HCT116 (cell line): ENCODE measurements around the gene CUX1. TPM values are rescaled to one million over a fixed set of nuclear protein-coding genes. Genes with fewer than 3 reads are reported as not detected.

Experiments used
- ATAC-seq: fragments of 200-7000 bp; cut with Tn5 transposase; 2 replicates; pipeline ENCODE4 v1.9.1; 2020; ENCODE audit warnings: mild to moderate bottlenecking, moderate library complexity
- BruUV-seq: library from RNA; stranded (reverse); fragments of 400-500 nt; replicated peaks from 2 replicates; lab custom pipeline; 2021; lab: Mats Ljungman, UMichigan
- CTCF ChIA-PET: fragments of 300-600 bp; sonication (Branson Sonifier 250); formaldehyde crosslinking; loops from one replicate; lab custom pipeline; 2021; ENCODE audit warnings: antibody characterized with exemption; lab: Charles Lee
- POLR2A ChIA-PET: fragments of 300-600, 350-600 bp; sonication (Branson Sonifier 250); formaldehyde crosslinking; loops from one replicate; lab custom pipeline; 2021; ENCODE audit warnings: antibody characterized with exemption; lab: Charles Lee
- RAD21 ChIA-PET, 2 experiments: fragments of 300-600 bp; sonication (Branson Sonifier 250); formaldehyde crosslinking; loops; one replicate each; lab custom pipeline; 2023; ENCODE audit warnings: low total read pairs in 2 of 2; ENCODE audit not compliant: uncharacterized antibody in 2 of 2, unreplicated experiment in 2 of 2, low non-redundant PET in 1 of 2; lab: Charles Lee
- DNase-seq: peaks from one replicate; pipeline ENCODE4 v3.0.0-alpha.2; 2010; ENCODE audit warnings: low read depth, low spot score
- H2AFZ ChIP-seq: fragments of 200-600 bp; shearing (Covaris generic), sonication (generic); 2 replicates; pipeline ENCODE4 v1.6.1; 2017; ENCODE audit warnings: low read depth, mixed run types, mixed read lengths, antibody characterized with exemption, low read length; ENCODE audit not compliant: poor library complexity, severe bottlenecking
- H3K27ac ChIP-seq: 2 replicates; pipeline ENCODE4 v1.5.1; 2012; ENCODE audit warnings: low read depth, low read length
- H3K27me3 ChIP-seq: fragments of 200-600 bp; sonication (generic); 2 replicates; pipeline ENCODE4 v1.6.1; 2016; ENCODE audit warnings: mixed run types, low read length, mixed read lengths; ENCODE audit not compliant: insufficient read depth
- H3K36me3 ChIP-seq, 2 experiments: fragments of 200-500 bp in 1 of 2; fragments of 200-600 bp in 1 of 2; sonication (Bioruptor generic) in 1 of 2; sonication (generic) in 1 of 2; 2 replicates each; pipeline versions ENCODE4 v1.5.1 to v1.6.1; 2014 to 2016; ENCODE audit warnings: low read length in 2 of 2, inconsistent platforms in 1 of 2, mixed read lengths in 1 of 2, mixed run types in 1 of 2; ENCODE audit not compliant: insufficient read depth in 2 of 2, control insufficient read depth in 1 of 2
- H3K4me1 ChIP-seq, 2 experiments: fragments of 200-600 bp in 1 of 2; sonication (generic) in 1 of 2; 2 replicates each; pipeline versions ENCODE4 v1.5.1 to v1.6.1; 2012 to 2017; ENCODE audit warnings: low read length in 2 of 2, inconsistent platforms in 1 of 2, mild to moderate bottlenecking in 1 of 2, mixed read lengths in 1 of 2, mixed run types in 1 of 2, moderate library complexity in 1 of 2; ENCODE audit not compliant: insufficient read depth in 2 of 2, control insufficient read depth in 1 of 2
- H3K4me2 ChIP-seq: fragments of 200-600 bp; sonication (generic); 2 replicates; pipeline ENCODE4 v1.6.1; 2017; ENCODE audit warnings: mixed run types, low read length, mixed read lengths
- H3K4me3 ChIP-seq, 2 experiments: fragments of 200-600 bp in 1 of 2; sonication (generic) in 1 of 2; replicated peaks in 1 of 2; 2 replicates each; pipeline ENCODE4 v1.5.1; 2011 to 2016; ENCODE audit warnings: low read length in 2 of 2, control low read depth in 1 of 2, low read depth in 1 of 2, mild to moderate bottlenecking in 1 of 2, mixed read lengths in 1 of 2, mixed run types in 1 of 2
- H3K79me2 ChIP-seq: fragments of 200-600 bp; sonication (generic); 2 replicates; pipeline ENCODE4 v1.6.1; 2017; ENCODE audit warnings: mild to moderate bottlenecking, mixed run types, low read length, moderate library complexity, mixed read lengths; ENCODE audit not compliant: insufficient read depth
- H3K9ac ChIP-seq: fragments of 200-600 bp; sonication (generic); 2 replicates; pipeline ENCODE4 v1.6.1; 2016; ENCODE audit warnings: low read length, mixed read lengths
- H3K9me2 ChIP-seq: fragments of 200-600 bp; sonication (generic), shearing (Covaris generic); 2 replicates; pipeline ENCODE4 v1.6.1; 2017; ENCODE audit warnings: mixed run types, mild to moderate bottlenecking, moderate library complexity; ENCODE audit not compliant: insufficient read depth
- H3K9me3 ChIP-seq, 2 experiments: fragments of 200-500 bp in 1 of 2; fragments of 200-600 bp in 1 of 2; sonication (Bioruptor generic) in 1 of 2; sonication (generic) in 1 of 2; 2 replicates each; pipeline ENCODE4 v1.6.1; 2014 to 2017; ENCODE audit warnings: low read length in 2 of 2, mixed read lengths in 2 of 2, inconsistent platforms in 1 of 2, low read depth in 1 of 2, mild to moderate bottlenecking in 1 of 2, mixed run types in 1 of 2, moderate library complexity in 1 of 2; ENCODE audit not compliant: control insufficient read depth in 1 of 2, insufficient read depth in 1 of 2
- H4K20me1 ChIP-seq: fragments of 200-600 bp; sonication (generic), shearing (Covaris generic); 2 replicates; pipeline ENCODE4 v1.6.1; 2017; ENCODE audit warnings: mixed run types, mild to moderate bottlenecking, moderate library complexity; ENCODE audit not compliant: insufficient read depth
- EGR1 ChIP-seq: IDR thresholded peaks from 2 replicates; pipeline ENCODE4 v1.6.1; 2012; ENCODE audit warnings: low read depth
- EZH2 ChIP-seq: fragments of 200-600 bp; sonication (generic); IDR thresholded peaks from 2 replicates; pipeline ENCODE4 v1.6.1; 2017; ENCODE audit warnings: antibody characterized with exemption, mixed run types
- EZH2phosphoT487 ChIP-seq: fragments of 200-600 bp; IDR thresholded peaks from 2 replicates; pipeline ENCODE4 v1.6.1; 2018; ENCODE audit warnings: antibody characterized with exemption, borderline replicate concordance
- FOSL1 ChIP-seq: IDR thresholded peaks from 2 replicates; pipeline ENCODE4 v1.6.1; 2012; ENCODE audit warnings: low read depth
- JUND ChIP-seq: IDR thresholded peaks from 2 replicates; pipeline ENCODE4 v1.6.1; 2012
- MAX ChIP-seq: IDR thresholded peaks from 2 replicates; pipeline ENCODE4 v1.6.1; 2012
- POLR2A ChIP-seq: IDR thresholded peaks from 2 replicates; pipeline ENCODE4 v1.7.0; 2011; ENCODE audit warnings: borderline replicate concordance; ENCODE audit not compliant: insufficient read depth, insufficient read length; ENCODE audit errors: extremely low read depth
- POLR2AphosphoS5 ChIP-seq: IDR thresholded peaks from 2 replicates; pipeline ENCODE4 v1.6.1; 2011; ENCODE audit warnings: mild to moderate bottlenecking, low read depth, low read length, moderate library complexity
- RAD21 ChIP-seq: IDR thresholded peaks from 2 replicates; pipeline ENCODE4 v1.6.1; 2012; ENCODE audit warnings: low read depth, mild to moderate bottlenecking
- REST ChIP-seq: IDR thresholded peaks from 2 replicates; pipeline ENCODE4 v1.6.1; 2012; ENCODE audit warnings: low read depth
- SIN3A ChIP-seq: IDR thresholded peaks from 2 replicates; pipeline ENCODE4 v1.6.1; 2012; ENCODE audit warnings: low read depth
- SP1 ChIP-seq: IDR thresholded peaks from 2 replicates; pipeline ENCODE4 v1.6.1; 2012; ENCODE audit warnings: low read depth
- TCF7L2 ChIP-seq: IDR thresholded peaks from 2 replicates; pipeline ENCODE4 v1.7.0; 2011; ENCODE audit warnings: borderline replicate concordance, inconsistent platforms; ENCODE audit not compliant: insufficient read depth, insufficient read length; ENCODE audit errors: extremely low read depth
- YY1 ChIP-seq: IDR thresholded peaks from 2 replicates; pipeline ENCODE4 v1.6.1; 2011; ENCODE audit warnings: low read length, low read depth, moderate library complexity, mild to moderate bottlenecking; ENCODE audit not compliant: insufficient replicate concordance; ENCODE audit errors: extremely low read depth
- ZFX ChIP-seq: fragments of 450-650 bp; IDR thresholded peaks from 2 replicates; pipeline ENCODE4 v1.6.1; 2017
- ZNF274 ChIP-seq: fragments of 200-500 bp; sonication (Bioruptor generic); IDR thresholded peaks from 2 replicates; pipeline ENCODE4 v1.6.1; 2014; ENCODE audit warnings: mild to moderate bottlenecking, low read depth, low read length, inconsistent platforms
- intact Hi-C: fragments of 100-400 bp; cut with micrococcal nuclease; formaldehyde crosslinking; loops from 2 replicates; pipeline ENCODE4 v1.10.0; 2022
- total RNA-seq: library from RNA; stranded (reverse); gene quantifications from one replicate; pipeline ENCODE4 v1.2.1, GENCODE V29; 2021; ENCODE audit not compliant: unreplicated experiment

CUX1 gene
- total RNA-seq, 1 experiment from 2014 or later, result 68.9 TPM

GRCh38 chr7:102138676-102139075, 321.2 kb downstream of the CUX1 start (continued):
- TF ChIP-seq REST (no peak), ZFX (no peak), ZNF274 (no peak), EGR1 (no peak)

GRCh38 chr7:102140952-102141370, 323.5 kb downstream of the CUX1 start:
- Histone ChIP-seq H3K4me3 (no peak overlapping the region), H3K9ac (no peak overlapping the region), H4K20me1 (no peaks in the 10 kb centered on the region), H2AFZ (no peak overlapping the region), H3K27ac (no peak overlapping the region), H3K4me2 (no peak overlapping the region), H3K9me3 (no peaks in the 10 kb centered on the region), H3K36me3 (no peaks in the 10 kb centered on the region), H3K9me2 (no peaks in the 10 kb centered on the region), H3K79me2 (no peaks in the 10 kb centered on the region), H3K4me1 (no peaks in the 10 kb centered on the region), H3K27me3 (no peaks in the 10 kb centered on the region)
- RAD21 ChIA-PET, result no interaction called here
- POLR2A ChIA-PET, result no interaction called here
- CTCF ChIA-PET, result no interaction called here
- no TSS peak for BruUV-seq
- ATAC-seq (no peak), DNase-seq (no peak)
- intact Hi-C loops, result no loop called here
- TF ChIP-seq YY1 (no peak), POLR2A (no peak), SIN3A (no peak), REST (no peak), RAD21 (no peak), JUND (no peak), POLR2AphosphoS5 (no peak), SP1 (no peak), FOSL1 (no peak), EZH2 (no peak), TCF7L2 (no peak), EGR1 (no peak), MAX (no peak), EZH2phosphoT487 (no peak)
